GM18907 (cell line): Measurements from ENCODE around the gene NEK1.
"Not testable (repeated sequence)": the region's sequence is repeated elsewhere in the genome, so short reads cannot be mapped to it uniquely, and the experiment has no call there.

ENCODE experiments used
- ATAC-seq: cut with Tn5 transposase; IDR thresholded peaks from one replicate; pipeline ENCODE4 v1.9.1; 2021; ENCODE audit warnings: mild to moderate bottlenecking, moderate library complexity; ENCODE audit not compliant: unreplicated experiment

NEK1 gene

DNA sequence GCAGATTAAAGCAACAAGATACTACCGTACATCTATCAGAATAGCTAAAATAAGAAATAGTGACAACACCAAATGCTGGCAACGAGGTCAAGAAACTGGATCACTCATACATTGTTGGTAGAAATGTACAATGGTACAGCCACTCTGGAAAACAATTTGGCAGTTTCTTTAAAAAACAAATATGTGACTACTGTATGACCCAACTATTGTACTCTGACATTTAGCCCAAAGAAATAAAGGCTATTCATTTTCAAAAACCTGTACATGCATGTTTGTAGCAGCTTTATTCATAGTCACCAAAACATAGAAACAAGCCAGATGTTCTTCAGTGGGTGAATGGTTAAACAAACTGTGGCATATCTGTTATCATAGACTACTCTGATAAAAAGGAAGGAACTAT, 16.2 kb upstream of the NEK1 start:
- ATAC-seq: no peak

GRCh38 chr4:169627307-169627706, 14.9 kb upstream of the NEK1 start:
- ATAC-seq: peak; percentile 77

GRCh38 chr4:169626331-169627282, 14.2 kb upstream of the NEK1 start:
- ATAC-seq: peak; percentile 45

- ATAC-seq: no peak
These were observed 13.5 kb upstream of the NEK1 start for GRCh38 chr4:169625886-169626285.

- not testable (repeated sequence) for ATAC-seq
These were observed 11.6 kb upstream of the NEK1 start for GRCh38 chr4:169624012-169624411.

DNA sequence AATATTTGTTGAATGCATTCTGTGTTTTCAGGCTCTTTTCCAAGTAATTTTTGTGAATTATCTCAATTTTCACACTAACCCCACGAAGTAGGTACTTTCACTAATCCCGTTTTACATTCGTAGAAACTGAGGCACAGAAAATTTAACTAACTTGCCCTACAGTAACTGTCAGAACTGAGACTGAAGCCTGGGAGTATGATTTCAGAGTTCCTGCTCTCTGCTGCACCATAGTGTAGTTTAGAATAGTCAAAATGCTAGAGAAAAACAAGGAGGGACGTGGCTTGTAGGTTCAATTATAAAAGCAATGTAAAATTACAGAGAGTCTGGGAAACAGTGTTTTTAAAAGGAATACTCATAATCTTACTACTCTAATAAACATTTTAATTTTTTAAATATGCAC, 10.2 kb upstream of the NEK1 start:
- no peak for ATAC-seq

DNA sequence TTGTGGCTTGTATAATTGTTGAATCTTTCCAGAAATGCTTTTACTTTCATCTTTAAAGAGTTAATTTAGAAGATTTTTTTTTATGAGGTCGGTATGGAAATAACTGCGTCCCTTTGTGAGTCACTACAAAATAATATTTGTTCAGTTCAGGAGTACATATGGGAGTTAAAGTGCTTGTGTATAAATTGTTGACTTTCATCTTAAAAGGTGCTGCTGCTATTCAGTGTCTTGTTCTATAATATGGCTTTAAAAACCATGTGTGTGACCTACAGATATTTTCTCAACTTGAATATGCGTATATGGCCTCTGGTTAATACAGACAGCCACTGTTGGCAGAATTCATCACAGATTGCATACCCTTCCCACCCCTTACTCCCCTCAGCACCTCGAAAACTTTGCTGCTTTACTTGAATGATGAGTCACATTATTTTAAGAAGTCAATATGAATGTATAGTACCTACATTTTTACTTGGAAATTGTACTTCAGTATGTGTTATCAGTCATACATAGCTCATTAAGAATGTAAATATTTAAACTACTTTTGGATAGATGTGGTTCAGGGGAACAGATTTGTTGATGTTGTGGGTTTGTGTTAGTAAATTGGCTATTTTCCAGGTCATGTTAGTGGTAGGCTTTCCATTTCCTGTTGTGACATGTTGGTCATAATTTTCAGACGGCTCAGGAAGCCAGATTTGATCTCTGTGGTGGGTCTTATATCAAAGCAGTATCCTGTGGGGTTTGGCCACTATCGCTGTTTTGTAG, 9.5 kb upstream of the NEK1 start:
- ATAC-seq: peak; percentile 18

GRCh38 chr4:169620880-169621248, 8.5 kb upstream of the NEK1 start:
- no peak for ATAC-seq

DNA sequence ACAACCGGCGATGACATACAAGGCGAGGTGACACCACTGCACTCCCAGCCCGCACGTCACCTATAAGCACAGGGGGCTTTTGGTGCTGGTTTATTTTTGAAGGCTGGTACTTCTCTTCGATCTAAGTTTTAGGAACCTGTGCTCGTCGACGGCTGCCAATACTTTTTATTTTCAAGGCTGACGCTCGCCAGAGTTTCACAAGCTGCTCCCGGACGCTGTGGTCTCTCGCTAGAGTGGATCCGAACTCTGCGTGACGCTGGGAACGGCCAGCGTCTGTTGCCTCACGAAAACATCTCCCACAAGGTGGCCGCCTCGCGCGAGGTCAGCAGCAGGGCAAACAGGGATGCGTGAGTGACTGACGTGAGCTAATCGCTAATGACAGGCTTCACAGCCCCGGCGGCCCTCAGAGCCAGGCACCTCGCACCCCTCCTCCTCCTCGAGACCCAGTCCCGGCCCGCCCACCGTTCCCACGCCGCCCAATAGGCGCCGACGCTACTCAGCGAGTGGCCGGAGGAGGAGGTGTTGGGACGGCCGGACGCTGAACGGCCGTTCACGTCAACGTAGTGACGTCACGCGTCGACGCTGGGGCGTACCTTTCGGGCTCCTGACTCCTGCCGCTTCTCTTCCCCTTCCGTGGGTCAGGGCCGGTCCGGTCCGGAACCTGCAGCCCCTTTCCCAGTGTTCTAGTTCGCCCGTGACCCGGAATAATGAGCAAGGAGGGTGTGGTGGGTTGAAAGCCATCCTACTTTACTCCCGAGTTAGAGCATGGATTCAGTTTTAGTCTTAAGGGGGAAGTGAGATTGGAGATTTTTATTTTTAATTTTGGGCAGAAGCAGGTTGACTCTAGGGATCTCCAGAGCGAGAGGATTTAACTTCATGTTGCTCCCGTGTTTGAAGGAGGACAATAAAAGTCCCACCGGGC, 7.8 kb upstream of the NEK1 start, which contains the start of gene CLCN3:
Gene CLCN3 (plus strand): TSS at position 621 of the 922 bp plus-strand sequence. CDS start 15,351 bp downstream, outside the sequence.
- ATAC-seq: peak; percentile 93

DNA sequence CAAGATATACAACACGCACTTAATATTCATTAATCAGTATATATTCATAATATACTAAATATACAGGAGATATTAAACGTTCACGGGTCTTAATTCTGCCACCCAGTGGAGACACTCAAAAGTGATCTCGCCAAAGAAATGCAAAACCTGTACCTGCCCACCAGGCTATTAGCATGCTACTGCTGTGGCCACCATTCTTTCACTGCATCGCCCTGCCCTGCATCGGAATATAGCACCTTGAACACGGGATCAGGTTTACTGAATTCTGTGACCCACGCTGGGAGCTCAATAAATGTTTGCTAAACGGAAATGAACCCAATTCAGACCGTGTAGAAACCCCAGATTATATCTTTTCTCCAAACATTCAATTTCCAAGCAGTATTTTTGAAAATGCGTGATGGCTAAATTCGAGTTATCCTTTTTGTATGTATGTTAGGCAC, 7.2 kb upstream of the NEK1 start:
- peak; percentile 52 for ATAC-seq

GRCh38 chr4:169618986-169619385, 6.6 kb upstream of the NEK1 start:
- ATAC-seq: no peak

DNA sequence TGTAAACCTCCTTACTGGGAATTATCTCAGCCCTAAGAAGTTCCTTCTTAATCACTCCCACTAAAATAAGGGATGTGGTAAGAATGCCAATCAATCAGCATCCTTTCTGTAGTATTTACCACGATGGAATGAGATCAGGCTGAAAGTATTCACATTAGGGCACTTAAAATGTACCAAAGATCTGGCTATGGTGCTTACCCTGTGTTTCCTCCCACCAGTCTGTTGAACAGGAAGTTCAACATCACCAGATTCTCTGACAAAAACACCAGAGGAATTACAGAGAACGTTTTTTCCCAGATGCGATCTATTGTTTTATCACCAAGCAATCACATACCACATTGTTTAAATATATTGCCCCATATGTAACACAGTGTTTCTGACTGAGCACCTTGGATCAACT, 5.9 kb upstream of the NEK1 start:
- ATAC-seq: no peak

GRCh38 chr4:169617306-169617705, 4.9 kb upstream of the NEK1 start:
- ATAC-seq: no peak

- no peak for ATAC-seq
These were observed 4.5 kb upstream of the NEK1 start for GRCh38 chr4:169616846-169617245.

DNA sequence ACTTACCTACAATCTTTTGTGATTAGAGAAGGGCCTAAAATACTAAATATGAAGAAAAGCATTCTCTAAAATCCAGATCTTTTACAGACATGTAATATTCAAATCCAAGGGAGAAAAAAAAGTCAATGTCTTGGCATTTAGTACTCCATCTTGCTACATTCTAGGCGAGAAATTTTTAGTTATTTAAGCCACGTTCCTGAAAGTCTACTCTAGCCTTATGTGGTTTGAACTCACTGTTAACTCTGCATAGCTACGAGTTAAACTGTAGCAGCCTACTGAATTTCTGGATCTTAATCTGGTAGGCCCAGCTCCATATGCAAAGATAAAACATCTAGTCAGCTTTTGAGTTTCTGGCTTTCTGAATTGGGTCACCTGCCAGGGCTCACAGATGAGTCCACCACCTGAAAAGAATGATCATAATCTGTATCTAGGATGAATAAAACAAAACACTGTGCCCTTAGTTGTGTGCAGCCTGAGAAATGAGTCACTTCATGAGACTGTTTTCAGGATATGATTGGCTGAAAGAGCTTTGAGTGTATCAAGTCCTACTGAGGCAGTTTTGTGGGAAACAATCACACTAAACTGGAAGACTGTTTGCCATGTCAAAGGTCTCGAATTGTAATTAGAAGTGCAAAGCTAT, 3.2 kb upstream of the NEK1 start:
- no peak for ATAC-seq

GRCh38 chr4:169612871-169613859, 782 bp upstream of the NEK1 start:
- ATAC-seq: peak; percentile 51

GRCh38 chr4:169611157-169611556, 1.2 kb downstream of the NEK1 start:
- no peak for ATAC-seq

DNA sequence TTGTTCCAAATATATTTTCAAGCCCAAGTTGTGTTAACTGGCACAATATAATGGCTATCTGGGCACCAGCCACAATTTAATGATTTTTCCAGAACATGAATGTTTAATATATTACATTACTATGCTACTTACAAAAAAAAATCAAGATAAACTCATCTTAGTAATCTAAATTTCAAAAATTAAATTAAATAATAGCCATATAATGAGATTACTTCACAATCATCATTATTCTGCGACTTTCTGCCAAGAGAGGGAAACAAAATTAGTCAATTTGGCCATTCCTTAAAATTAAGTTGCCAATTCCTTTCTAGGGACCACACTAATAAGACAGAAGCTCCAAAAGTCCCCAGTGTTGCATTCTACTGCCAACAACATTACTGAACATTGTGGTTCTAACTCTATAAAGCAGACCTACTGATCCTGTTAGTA, 7.5 kb downstream of the NEK1 start:
- no peak for ATAC-seq
